Epidermal melanocyte (primary cell): ENCODE data around the gene TCTN3.
"Not testable (repeated sequence)": the region's sequence is repeated elsewhere in the genome, so short reads cannot be mapped to it uniquely, and the experiment has no call there.

Experiments used
- DNase-seq: peaks from one replicate; pipeline ENCODE4 v3.0.0; 2011; ENCODE audit warnings: low spot score; ENCODE audit not compliant: insufficient read length

Gene TCTN3

GRCh38 chr10:95637140-95637539 is 56.6 kb downstream of the TCTN3 start:
- no peak for DNase-seq

- DNase-seq: no peak
Measured at GRCh38 chr10:95635319-95635733, 58.4 kb downstream of the TCTN3 start.

- DNase-seq: no peak
Measured at GRCh38 chr10:95628786-95629185, 64.9 kb downstream of the TCTN3 start.

- DNase-seq: no peak
Measured at GRCh38 chr10:95626500-95626899, 67.2 kb downstream of the TCTN3 start.

- DNase-seq: not testable (repeated sequence)
Measured at GRCh38 chr10:95620415-95620814, 73.3 kb downstream of the TCTN3 start.

GRCh38 chr10:95618101-95618500 is 75.6 kb downstream of the TCTN3 start:
- DNase-seq: no peak

- DNase-seq: no peak
Measured at GRCh38 chr10:95616446-95616845, 77.3 kb downstream of the TCTN3 start.
